ENCODE data around the gene TMEM185B. TPM values are rescaled to one million over a fixed set of nuclear protein-coding genes. Genes with fewer than 3 reads are reported as not detected.
"Not testable (repeated sequence)": the region's sequence is repeated elsewhere in the genome, so short reads cannot be mapped to it uniquely, and the experiment has no call there.

The TMEM185B gene
- total and polyA plus RNA-seq, 2 donors (not counting 1 experiment from before 2014, with no cell fraction given): 25.9 to 28.8 TPM

GRCh38 chr2:120204417-120204816 is 18.8 kb downstream of the TMEM185B start:
- H3K4me1 ChIP-seq (ENCODE audit: control insufficient read depth, extremely low read depth, insufficient read depth, low read length): no peaks in the 10 kb centered on the region
- no peaks in the 10 kb centered on the region for H3K36me3 ChIP-seq (ENCODE audit: control insufficient read depth, insufficient read depth, low read length)
- DNase-seq (ENCODE audit: low read depth in 2 of 2): no peak
- H3K27ac ChIP-seq (ENCODE audit: insufficient read depth, low read length): no peak overlapping the region
- H3K27me3 ChIP-seq (ENCODE audit: control insufficient read depth, insufficient read depth, low read length): peaks cover 3% of the 10 kb centered on the region
- no peaks in the 10 kb centered on the region for H3K9me3 ChIP-seq (ENCODE audit: control insufficient read depth, insufficient read depth, low read depth, low read length)
- TF ChIP-seq EZH2 (IDR thresholded peaks at IDR 0.05; ENCODE audit: low read length, missing control alignments) (no peak), CTCF (conservative IDR thresholded peaks at IDR 0.05 in 1 of 2, IDR thresholded peaks at IDR 0.05 in 1 of 2; ENCODE audit: low read depth in 1 of 2, low read length in 2 of 2) (no peak)
- no peak overlapping the region for H2AFZ ChIP-seq (ENCODE audit: low read length)
- H3K9ac ChIP-seq (ENCODE audit: insufficient read depth, low read length): no peak overlapping the region
- no peak overlapping the region for H3K4me3 ChIP-seq (replicated peaks in 1 of 4; ENCODE audit: control extremely low read depth in 1 of 4, insufficient read depth in 1 of 4, low read depth in 3 of 4, low read length in 4 of 4)
- no peaks in the 10 kb centered on the region for H3K79me2 ChIP-seq (ENCODE audit: control insufficient read depth, insufficient read depth, low read length)
- H3K4me2 ChIP-seq (ENCODE audit: extremely low read depth, insufficient read depth, low read length): no peak overlapping the region
- no peaks in the 10 kb centered on the region for H4K20me1 ChIP-seq (ENCODE audit: control insufficient read depth, extremely low read depth, insufficient read depth, low read length)

- TF ChIP-seq CTCF (conservative IDR thresholded peaks at IDR 0.05 in 1 of 2, IDR thresholded peaks at IDR 0.05 in 1 of 2; ENCODE audit: low read depth in 1 of 2, low read length in 2 of 2) (no peak), EZH2 (IDR thresholded peaks at IDR 0.05; ENCODE audit: low read length, missing control alignments) (no peak)
- H2AFZ ChIP-seq (ENCODE audit: low read length): no peak overlapping the region
- no peak for DNase-seq (ENCODE audit: low read depth in 2 of 2)
- H3K27me3 ChIP-seq (ENCODE audit: control insufficient read depth, insufficient read depth, low read length): peaks cover 3% of the 10 kb centered on the region
- H3K36me3 ChIP-seq (ENCODE audit: control insufficient read depth, insufficient read depth, low read length): no peaks in the 10 kb centered on the region
- no peaks in the 10 kb centered on the region for H3K9me3 ChIP-seq (ENCODE audit: control insufficient read depth, insufficient read depth, low read depth, low read length)
- no peak overlapping the region for H3K9ac ChIP-seq (ENCODE audit: insufficient read depth, low read length)
- no peak overlapping the region for H3K4me3 ChIP-seq (replicated peaks in 1 of 4; ENCODE audit: control extremely low read depth in 1 of 4, insufficient read depth in 1 of 4, low read depth in 3 of 4, low read length in 4 of 4)
- H3K79me2 ChIP-seq (ENCODE audit: control insufficient read depth, insufficient read depth, low read length): no peaks in the 10 kb centered on the region
- H3K4me2 ChIP-seq (ENCODE audit: extremely low read depth, insufficient read depth, low read length): no peak overlapping the region
- H3K4me1 ChIP-seq (ENCODE audit: control insufficient read depth, extremely low read depth, insufficient read depth, low read length): no peaks in the 10 kb centered on the region
- no peak overlapping the region for H3K27ac ChIP-seq (ENCODE audit: insufficient read depth, low read length)
- no peaks in the 10 kb centered on the region for H4K20me1 ChIP-seq (ENCODE audit: control insufficient read depth, extremely low read depth, insufficient read depth, low read length)
Observed at GRCh38 chr2:120204022-120204405, 19.2 kb downstream of the TMEM185B start.

- Histone ChIP-seq H3K79me2 (ENCODE audit: control insufficient read depth, insufficient read depth, low read length) (no peaks in the 10 kb centered on the region), H4K20me1 (ENCODE audit: control insufficient read depth, extremely low read depth, insufficient read depth, low read length) (no peaks in the 10 kb centered on the region), H3K27ac (ENCODE audit: insufficient read depth, low read length) (no peak overlapping the region), H3K4me1 (ENCODE audit: control insufficient read depth, extremely low read depth, insufficient read depth, low read length) (no peaks in the 10 kb centered on the region), H3K4me3 (replicated peaks in 1 of 4; ENCODE audit: control extremely low read depth in 1 of 4, insufficient read depth in 1 of 4, low read depth in 3 of 4, low read length in 4 of 4) (no peak overlapping the region), H3K27me3 (ENCODE audit: control insufficient read depth, insufficient read depth, low read length) (peaks cover 3% of the 10 kb centered on the region), H3K4me2 (ENCODE audit: extremely low read depth, insufficient read depth, low read length) (no peak overlapping the region), H3K36me3 (ENCODE audit: control insufficient read depth, insufficient read depth, low read length) (no peaks in the 10 kb centered on the region), H3K9ac (ENCODE audit: insufficient read depth, low read length) (no peak overlapping the region), H2AFZ (ENCODE audit: low read length) (no peak overlapping the region), H3K9me3 (ENCODE audit: control insufficient read depth, insufficient read depth, low read depth, low read length) (no peaks in the 10 kb centered on the region)
- TF ChIP-seq CTCF (conservative IDR thresholded peaks at IDR 0.05 in 1 of 2, IDR thresholded peaks at IDR 0.05 in 1 of 2; ENCODE audit: low read depth in 1 of 2, low read length in 2 of 2): no peak
- no peak for TF ChIP-seq EZH2 (IDR thresholded peaks at IDR 0.05; ENCODE audit: low read length, missing control alignments)
- no peak for DNase-seq (ENCODE audit: low read depth in 2 of 2)
Observed at GRCh38 chr2:120203251-120204021, 19.8 kb downstream of the TMEM185B start.

DNA sequence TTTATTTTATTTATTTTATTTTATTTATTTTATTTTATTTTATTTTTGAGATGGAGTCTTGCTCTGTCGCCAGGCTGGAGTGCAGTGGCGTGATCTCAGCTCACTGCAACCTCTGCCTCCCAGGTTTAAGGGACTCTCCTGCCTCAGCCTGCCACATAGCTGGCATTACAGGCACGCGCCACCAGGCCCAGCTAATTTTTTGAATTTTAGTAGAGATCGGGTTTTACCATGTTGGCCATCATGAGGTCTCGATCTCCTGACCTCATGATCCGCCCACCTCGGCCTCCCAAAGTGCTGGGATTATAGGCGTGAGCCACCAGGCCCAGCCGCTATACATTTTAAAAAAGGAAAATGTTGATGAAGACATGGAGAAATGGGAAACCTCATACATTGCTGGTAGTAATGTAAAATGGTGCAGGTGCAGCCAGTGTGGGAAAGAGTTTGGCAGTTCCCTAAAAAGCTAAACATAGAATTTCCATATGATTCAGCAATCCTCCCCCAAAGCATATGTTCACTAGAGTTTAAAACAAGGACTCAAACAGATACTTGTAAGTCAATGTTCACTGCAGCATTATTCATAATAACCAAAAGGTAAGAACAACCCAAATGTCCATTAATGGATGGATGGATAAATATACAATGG is 23.3 kb downstream of the TMEM185B start:
- H3K4me3 ChIP-seq (replicated peaks in 1 of 4; ENCODE audit: control extremely low read depth in 1 of 4, insufficient read depth in 1 of 4, low read depth in 3 of 4, low read length in 4 of 4); H3K36me3 ChIP-seq (ENCODE audit: control insufficient read depth, insufficient read depth, low read length); H3K9me3 ChIP-seq (ENCODE audit: control insufficient read depth, insufficient read depth, low read depth, low read length); H3K4me2 ChIP-seq (ENCODE audit: extremely low read depth, insufficient read depth, low read length); H3K27ac ChIP-seq (ENCODE audit: insufficient read depth, low read length); H3K79me2 ChIP-seq (ENCODE audit: control insufficient read depth, insufficient read depth, low read length); H2AFZ ChIP-seq (ENCODE audit: low read length); H4K20me1 ChIP-seq (ENCODE audit: control insufficient read depth, extremely low read depth, insufficient read depth, low read length); DNase-seq (ENCODE audit: low read depth in 2 of 2); H3K9ac ChIP-seq (ENCODE audit: insufficient read depth, low read length); H3K4me1 ChIP-seq (ENCODE audit: control insufficient read depth, extremely low read depth, insufficient read depth, low read length); H3K27me3 ChIP-seq (ENCODE audit: control insufficient read depth, insufficient read depth, low read length): not testable (repeated sequence)

Measured in fibroblast of lung (primary cell).